ENCODE measurements around the gene PHRF1.

DNA sequence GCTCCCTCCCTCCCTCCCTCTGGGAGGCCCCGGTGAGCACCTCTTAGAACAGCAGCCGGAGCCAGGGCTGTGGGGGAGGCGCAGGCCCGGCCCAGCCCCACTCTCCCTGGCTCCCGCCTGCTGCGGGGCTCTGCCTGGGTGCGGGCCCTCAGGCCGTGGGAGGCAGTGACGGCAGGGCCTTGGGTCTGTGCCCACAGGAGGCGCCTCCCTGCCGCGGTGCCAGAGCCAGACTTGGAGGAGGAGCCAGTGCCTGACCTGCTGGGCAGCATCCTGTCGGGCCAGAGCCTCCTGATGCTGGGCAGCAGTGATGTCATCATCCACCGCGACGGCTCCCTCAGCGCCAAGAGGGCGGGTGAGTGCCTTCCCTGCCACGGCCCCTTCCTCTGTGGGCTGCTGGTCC, 30.0 kb downstream of the PHRF1 start:
- TF ChIP-seq POLR2A (IDR thresholded peaks at IDR 0.05; ENCODE audit: low read depth) = no peak
- TF ChIP-seq EP300 (IDR thresholded peaks at IDR 0.05) = no peak
- TF ChIP-seq, protein P1, sequence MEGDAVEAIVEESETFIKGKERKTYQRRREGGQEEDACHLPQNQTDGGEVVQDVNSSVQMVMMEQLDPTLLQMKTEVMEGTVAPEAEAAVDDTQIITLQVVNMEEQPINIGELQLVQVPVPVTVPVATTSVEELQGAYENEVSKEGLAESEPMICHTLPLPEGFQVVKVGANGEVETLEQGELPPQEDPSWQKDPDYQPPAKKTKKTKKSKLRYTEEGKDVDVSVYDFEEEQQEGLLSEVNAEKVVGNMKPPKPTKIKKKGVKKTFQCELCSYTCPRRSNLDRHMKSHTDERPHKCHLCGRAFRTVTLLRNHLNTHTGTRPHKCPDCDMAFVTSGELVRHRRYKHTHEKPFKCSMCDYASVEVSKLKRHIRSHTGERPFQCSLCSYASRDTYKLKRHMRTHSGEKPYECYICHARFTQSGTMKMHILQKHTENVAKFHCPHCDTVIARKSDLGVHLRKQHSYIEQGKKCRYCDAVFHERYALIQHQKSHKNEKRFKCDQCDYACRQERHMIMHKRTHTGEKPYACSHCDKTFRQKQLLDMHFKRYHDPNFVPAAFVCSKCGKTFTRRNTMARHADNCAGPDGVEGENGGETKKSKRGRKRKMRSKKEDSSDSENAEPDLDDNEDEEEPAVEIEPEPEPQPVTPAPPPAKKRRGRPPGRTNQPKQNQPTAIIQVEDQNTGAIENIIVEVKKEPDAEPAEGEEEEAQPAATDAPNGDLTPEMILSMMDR (IDR thresholded peaks at IDR 0.05) = no peak

All from esophagus muscularis mucosa (tissue), 4 donors.